ENCODE results near the gene TNIP3. TPM values are rescaled to one million over a fixed set of nuclear protein-coding genes. Genes with fewer than 3 reads are reported as not detected.

TNIP3 gene
- total and polyA plus RNA-seq, 2 donors (not counting 1 experiment from before 2014, with no cell fraction given) = not detected

DNA sequence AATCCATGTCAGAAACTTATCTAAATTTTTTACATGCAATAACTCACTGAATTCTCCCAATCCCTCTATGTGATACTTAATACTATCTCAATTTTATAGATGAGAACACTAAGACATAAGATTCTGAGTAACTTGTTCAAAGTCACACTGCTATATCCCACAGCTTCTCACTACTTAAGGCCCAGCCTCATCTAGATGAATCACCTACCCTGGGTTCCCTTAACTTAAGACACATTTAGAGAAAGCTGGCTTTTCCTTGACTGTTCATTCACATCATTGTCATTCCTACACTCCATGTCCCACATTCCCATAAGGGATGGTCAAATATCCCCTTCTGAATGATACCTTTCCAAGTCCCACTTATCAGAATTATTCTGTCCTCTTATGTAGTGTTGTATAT, 21.0 kb downstream of the TNIP3 start:
- no peaks in the 10 kb centered on the region for H3K79me2 ChIP-seq (ENCODE audit: control insufficient read depth, insufficient read depth, low read length)
- TF ChIP-seq EZH2 (IDR thresholded peaks at IDR 0.05; ENCODE audit: borderline replicate concordance, insufficient read depth, low read depth, low read length, poor library complexity, severe bottlenecking) = no peak
- TF ChIP-seq, protein P1, sequence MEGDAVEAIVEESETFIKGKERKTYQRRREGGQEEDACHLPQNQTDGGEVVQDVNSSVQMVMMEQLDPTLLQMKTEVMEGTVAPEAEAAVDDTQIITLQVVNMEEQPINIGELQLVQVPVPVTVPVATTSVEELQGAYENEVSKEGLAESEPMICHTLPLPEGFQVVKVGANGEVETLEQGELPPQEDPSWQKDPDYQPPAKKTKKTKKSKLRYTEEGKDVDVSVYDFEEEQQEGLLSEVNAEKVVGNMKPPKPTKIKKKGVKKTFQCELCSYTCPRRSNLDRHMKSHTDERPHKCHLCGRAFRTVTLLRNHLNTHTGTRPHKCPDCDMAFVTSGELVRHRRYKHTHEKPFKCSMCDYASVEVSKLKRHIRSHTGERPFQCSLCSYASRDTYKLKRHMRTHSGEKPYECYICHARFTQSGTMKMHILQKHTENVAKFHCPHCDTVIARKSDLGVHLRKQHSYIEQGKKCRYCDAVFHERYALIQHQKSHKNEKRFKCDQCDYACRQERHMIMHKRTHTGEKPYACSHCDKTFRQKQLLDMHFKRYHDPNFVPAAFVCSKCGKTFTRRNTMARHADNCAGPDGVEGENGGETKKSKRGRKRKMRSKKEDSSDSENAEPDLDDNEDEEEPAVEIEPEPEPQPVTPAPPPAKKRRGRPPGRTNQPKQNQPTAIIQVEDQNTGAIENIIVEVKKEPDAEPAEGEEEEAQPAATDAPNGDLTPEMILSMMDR (IDR thresholded peaks at IDR 0.05) = no peak
- ATAC-seq (ENCODE audit: low read depth) = no peak
- H3K9ac ChIP-seq (ENCODE audit: low read length) = no peak overlapping the region
- no peak overlapping the region for H3K27ac ChIP-seq (ENCODE audit: low read length in 2 of 2)
- H3K4me3 ChIP-seq (ENCODE audit: control extremely low read depth in 1 of 5, extremely low read depth in 1 of 5, insufficient read depth in 1 of 5, low read depth in 2 of 5, low read length in 4 of 5) = no peak overlapping the region
- no peaks in the 10 kb centered on the region for H3K27me3 ChIP-seq (replicated peaks in 1 of 4; ENCODE audit: control extremely low read depth in 1 of 4, control insufficient read depth in 3 of 4, insufficient read depth in 4 of 4, low read length in 3 of 4)
- H3K27ac Mint-ChIP-seq = no peak overlapping the region
- CTCF ChIA-PET = no interaction called here
- intact Hi-C loops (cut with micrococcal nuclease) = no loop called here
- H2AFZ ChIP-seq (ENCODE audit: insufficient read depth, low read depth, low read length, poor library complexity, severe bottlenecking) = no peak overlapping the region
- no peaks in the 10 kb centered on the region for H3K27me3 Mint-ChIP-seq
- H3K9me3 ChIP-seq (ENCODE audit: control extremely low read depth in 1 of 3, control insufficient read depth in 2 of 3, insufficient read depth in 1 of 3, low read length in 2 of 3) = no peaks in the 10 kb centered on the region
- no peak for DNase-seq
- no peaks in the 10 kb centered on the region for H3K4me1 ChIP-seq (ENCODE audit: control insufficient read depth in 2 of 2, insufficient read depth in 2 of 2, low read length in 2 of 2)
- no peaks in the 10 kb centered on the region for H3K4me1 Mint-ChIP-seq
- no peaks in the 10 kb centered on the region for H3K9me3 Mint-ChIP-seq (ENCODE audit: insufficient read depth)
- POLR2A ChIA-PET = no interaction called here
- no peak overlapping the region for H3K4me2 ChIP-seq (replicated peaks; ENCODE audit: low read depth, low read length, poor library complexity, severe bottlenecking)
- no peaks in the 10 kb centered on the region for H4K20me1 ChIP-seq (ENCODE audit: control insufficient read depth, insufficient read depth, low read length, poor library complexity, severe bottlenecking)
- H3K36me3 ChIP-seq (replicated peaks in 1 of 2; ENCODE audit: control extremely low read depth in 1 of 2, control insufficient read depth in 1 of 2, extremely low read depth in 1 of 2, insufficient read depth in 2 of 2, low read length in 1 of 2) = no peaks in the 10 kb centered on the region
- no peak overlapping the region for H3K4me3 Mint-ChIP-seq

DNA sequence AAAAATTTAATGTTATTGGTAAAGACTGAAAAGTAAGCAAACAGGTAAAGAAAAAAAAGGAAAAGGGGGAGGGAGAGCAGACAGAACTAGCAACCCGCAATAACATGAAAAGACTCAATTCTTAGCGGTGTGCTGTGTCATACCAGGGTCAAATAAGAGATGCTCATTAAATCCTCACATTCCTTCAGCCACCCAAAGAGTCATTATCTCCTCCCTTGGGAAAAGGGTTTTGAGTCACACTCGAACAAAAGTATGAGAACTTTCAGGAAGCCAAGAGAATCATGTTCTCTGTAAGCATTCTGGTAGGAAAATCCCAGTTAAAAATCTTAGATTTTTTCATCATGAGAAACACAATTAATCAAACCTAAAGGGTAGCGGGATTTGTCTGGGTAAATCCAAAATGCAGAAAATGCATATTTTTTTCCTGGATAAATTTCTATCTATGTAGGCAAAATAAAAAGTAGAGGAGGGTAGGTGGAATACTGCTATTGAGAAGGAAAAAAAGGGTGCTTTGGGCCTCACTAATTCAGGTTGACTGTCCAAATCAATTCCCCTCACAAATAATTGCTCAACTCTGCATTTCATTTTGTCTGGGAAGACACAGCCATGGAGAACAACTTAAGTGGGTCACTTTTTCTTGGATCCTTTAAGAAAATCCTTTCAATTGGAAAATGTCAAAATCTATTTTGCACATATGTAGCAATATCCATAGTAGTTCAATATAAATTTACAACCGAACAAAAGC, 23.2 kb downstream of the TNIP3 start:
- no CpG with 5 or more reads among the region's 5 CpGs for WGBS (ENCODE audit: insufficient coverage)
- H3K27ac ChIP-seq (ENCODE audit: low read length in 2 of 2) = no peak overlapping the region

More for the DNA sequence above, 23.2 kb downstream of the TNIP3 start:
- Histone ChIP-seq H3K27me3 (replicated peaks in 1 of 4; ENCODE audit: control extremely low read depth in 1 of 4, control insufficient read depth in 3 of 4, insufficient read depth in 4 of 4, low read length in 3 of 4) (no peaks in the 10 kb centered on the region), H3K79me2 (ENCODE audit: control insufficient read depth, insufficient read depth, low read length) (no peaks in the 10 kb centered on the region), H4K20me1 (ENCODE audit: control insufficient read depth, insufficient read depth, low read length, poor library complexity, severe bottlenecking) (no peaks in the 10 kb centered on the region), H3K4me2 (replicated peaks; ENCODE audit: low read depth, low read length, poor library complexity, severe bottlenecking) (no peak overlapping the region), H2AFZ (ENCODE audit: insufficient read depth, low read depth, low read length, poor library complexity, severe bottlenecking) (no peak overlapping the region), H3K4me1 (ENCODE audit: control insufficient read depth in 2 of 2, insufficient read depth in 2 of 2, low read length in 2 of 2) (no peaks in the 10 kb centered on the region), H3K4me3 (ENCODE audit: control extremely low read depth in 1 of 5, extremely low read depth in 1 of 5, insufficient read depth in 1 of 5, low read depth in 2 of 5, low read length in 4 of 5) (no peak overlapping the region), H3K36me3 (replicated peaks in 1 of 2; ENCODE audit: control extremely low read depth in 1 of 2, control insufficient read depth in 1 of 2, extremely low read depth in 1 of 2, insufficient read depth in 2 of 2, low read length in 1 of 2) (no peaks in the 10 kb centered on the region), H3K9ac (ENCODE audit: low read length) (no peak overlapping the region), H3K9me3 (ENCODE audit: control extremely low read depth in 1 of 3, control insufficient read depth in 2 of 3, insufficient read depth in 1 of 3, low read length in 2 of 3) (no peaks in the 10 kb centered on the region)
- Mint-ChIP-seq H3K4me3 (no peak overlapping the region), H3K27me3 (no peaks in the 10 kb centered on the region), H3K27ac (no peak overlapping the region), H3K9me3 (ENCODE audit: insufficient read depth) (no peaks in the 10 kb centered on the region), H3K4me1 (no peaks in the 10 kb centered on the region)
- TF ChIP-seq EZH2 (IDR thresholded peaks at IDR 0.05; ENCODE audit: borderline replicate concordance, insufficient read depth, low read depth, low read length, poor library complexity, severe bottlenecking) = no peak
- TF ChIP-seq, protein P1 (IDR thresholded peaks at IDR 0.05) = no peak
- intact Hi-C loops (cut with micrococcal nuclease) = no loop called here
- ATAC-seq (ENCODE audit: low read depth) (no peak), DNase-seq (no peak)
- CTCF ChIA-PET = no interaction called here
- POLR2A ChIA-PET = no interaction called here
